ENCODE results near the gene METTL5.
"Not testable (repeated sequence)": the region's sequence is repeated elsewhere in the genome, so short reads cannot be mapped to it uniquely, and the experiment has no call there.

METTL5 gene

GRCh38 chr2:169822785-169823392, 1.8 kb downstream of the METTL5 start:
- Histone ChIP-seq H3K9me2 (ENCODE audit: low read depth, low read length) (no peaks in the 10 kb centered on the region), H3K27me3 (ENCODE audit: insufficient read depth, low read length) (no peaks in the 10 kb centered on the region), H3K4me2 (ENCODE audit: low read length) (peak overlapping the region; percentile 97), H3K36me3 (ENCODE audit: insufficient read depth, low read length) (peaks cover 40% of the 10 kb centered on the region), H2AFZ (ENCODE audit: low read length) (no peak overlapping the region), H3K79me2 (ENCODE audit: insufficient read depth, low read length) (peaks cover 31% of the 10 kb centered on the region), H3K4me1 (ENCODE audit: insufficient read depth, low read length, severe bottlenecking) (peaks cover 38% of the 10 kb centered on the region), H3K9ac (ENCODE audit: low read length) (peak overlapping the region; percentile 11; the same call in 1 of the 2 replicates), H3F3A (ENCODE audit: insufficient read depth, low read length) (0 out of 2 replicates have a peak, but pooled peaks cover 2% of the 10 kb centered on the region), H3K27ac (ENCODE audit: low read depth, low read length, poor library complexity, severe bottlenecking) (no peak overlapping the region), H4K20me1 (ENCODE audit: insufficient read depth, low read length) (no peaks in the 10 kb centered on the region), H3K4me3 (ENCODE audit: low read depth, low read length, poor library complexity, severe bottlenecking) (peak overlapping the region; percentile 80), H3K9me3 (ENCODE audit: low read length) (no peaks in the 10 kb centered on the region)
- TF ChIP-seq EZH2 (IDR thresholded peaks at IDR 0.05; ENCODE audit: borderline replicate concordance, low read length) (no peak), CTCF (IDR thresholded peaks at IDR 0.05; ENCODE audit: low read length) (no peak)

- Histone ChIP-seq H3K27me3 (ENCODE audit: insufficient read depth, low read length) (no peaks in the 10 kb centered on the region), H3K9me2 (ENCODE audit: low read depth, low read length) (no peaks in the 10 kb centered on the region), H3K27ac (ENCODE audit: low read depth, low read length, poor library complexity, severe bottlenecking) (no peak overlapping the region), H3K4me3 (ENCODE audit: low read depth, low read length, poor library complexity, severe bottlenecking) (peak overlapping the region; percentile 80), H3K9me3 (ENCODE audit: low read length) (no peaks in the 10 kb centered on the region), H3F3A (ENCODE audit: insufficient read depth, low read length) (0 out of 2 replicates have a peak, but pooled peaks cover 2% of the 10 kb centered on the region), H3K4me1 (ENCODE audit: insufficient read depth, low read length, severe bottlenecking) (peaks cover 37% of the 10 kb centered on the region), H2AFZ (ENCODE audit: low read length) (no peak overlapping the region), H3K4me2 (ENCODE audit: low read length) (0 out of 2 replicates have a peak overlapping the region, but pooled peaks have one; percentile 97), H3K79me2 (ENCODE audit: insufficient read depth, low read length) (peaks cover 30% of the 10 kb centered on the region), H3K36me3 (ENCODE audit: insufficient read depth, low read length) (peaks cover 49% of the 10 kb centered on the region), H3K9ac (ENCODE audit: low read length) (no peak overlapping the region), H4K20me1 (ENCODE audit: insufficient read depth, low read length) (no peaks in the 10 kb centered on the region)
- TF ChIP-seq CTCF (IDR thresholded peaks at IDR 0.05; ENCODE audit: low read length) (no peak), EZH2 (IDR thresholded peaks at IDR 0.05; ENCODE audit: borderline replicate concordance, low read length) (no peak)
Measured at GRCh38 chr2:169822036-169822435, 2.7 kb downstream of the METTL5 start.

GRCh38 chr2:169820101-169820500, 4.6 kb downstream of the METTL5 start:
- Histone ChIP-seq H3K36me3 (ENCODE audit: insufficient read depth, low read length) (peaks cover 68% of the 10 kb centered on the region), H3K4me1 (ENCODE audit: insufficient read depth, low read length, severe bottlenecking) (peaks cover 27% of the 10 kb centered on the region), H3K79me2 (ENCODE audit: insufficient read depth, low read length) (peaks cover 30% of the 10 kb centered on the region)
- H3K27ac ChIP-seq (ENCODE audit: low read depth, low read length, poor library complexity, severe bottlenecking); H3K9ac ChIP-seq (ENCODE audit: low read length); H3K4me3 ChIP-seq (ENCODE audit: low read depth, low read length, poor library complexity, severe bottlenecking); H3K9me2 ChIP-seq (ENCODE audit: low read depth, low read length); H2AFZ ChIP-seq (ENCODE audit: low read length); H3F3A ChIP-seq (ENCODE audit: insufficient read depth, low read length); H3K9me3 ChIP-seq (ENCODE audit: low read length); H3K4me2 ChIP-seq (ENCODE audit: low read length); H4K20me1 ChIP-seq (ENCODE audit: insufficient read depth, low read length); H3K27me3 ChIP-seq (ENCODE audit: insufficient read depth, low read length): not testable (repeated sequence)

GRCh38 chr2:169819106-169819505, 5.6 kb downstream of the METTL5 start:
- Histone ChIP-seq H3K27me3 (ENCODE audit: insufficient read depth, low read length) (no peaks in the 10 kb centered on the region), H3K36me3 (ENCODE audit: insufficient read depth, low read length) (peaks cover 77% of the 10 kb centered on the region), H2AFZ (ENCODE audit: low read length) (no peak overlapping the region), H3K79me2 (ENCODE audit: insufficient read depth, low read length) (peaks cover 26% of the 10 kb centered on the region), H4K20me1 (ENCODE audit: insufficient read depth, low read length) (no peaks in the 10 kb centered on the region), H3K27ac (ENCODE audit: low read depth, low read length, poor library complexity, severe bottlenecking) (no peak overlapping the region), H3K4me2 (ENCODE audit: low read length) (no peak overlapping the region), H3K4me1 (ENCODE audit: insufficient read depth, low read length, severe bottlenecking) (peaks cover 24% of the 10 kb centered on the region), H3F3A (ENCODE audit: insufficient read depth, low read length) (0 out of 2 replicates have a peak, but pooled peaks cover 2% of the 10 kb centered on the region), H3K9me2 (ENCODE audit: low read depth, low read length) (no peaks in the 10 kb centered on the region), H3K9me3 (ENCODE audit: low read length) (0 out of 2 replicates have a peak, but pooled peaks cover 3% of the 10 kb centered on the region), H3K9ac (ENCODE audit: low read length) (no peak overlapping the region), H3K4me3 (ENCODE audit: low read depth, low read length, poor library complexity, severe bottlenecking) (no peak overlapping the region)
- TF ChIP-seq CTCF (IDR thresholded peaks at IDR 0.05; ENCODE audit: low read length) (no peak), EZH2 (IDR thresholded peaks at IDR 0.05; ENCODE audit: borderline replicate concordance, low read length) (no peak)

Measured in OCI-LY1 (cell line).